Measurements from ENCODE around the gene EML6. TPM values are rescaled to one million over a fixed set of nuclear protein-coding genes. Genes with fewer than 3 reads are reported as not detected.

EML6 gene
- total and polyA plus RNA-seq, 10 of the 15 experiments (the other 5 are each of a cell fraction or from before 2014, with no cell fraction given) = 0.09 to 0.67 (median 0.21) TPM

DNA sequence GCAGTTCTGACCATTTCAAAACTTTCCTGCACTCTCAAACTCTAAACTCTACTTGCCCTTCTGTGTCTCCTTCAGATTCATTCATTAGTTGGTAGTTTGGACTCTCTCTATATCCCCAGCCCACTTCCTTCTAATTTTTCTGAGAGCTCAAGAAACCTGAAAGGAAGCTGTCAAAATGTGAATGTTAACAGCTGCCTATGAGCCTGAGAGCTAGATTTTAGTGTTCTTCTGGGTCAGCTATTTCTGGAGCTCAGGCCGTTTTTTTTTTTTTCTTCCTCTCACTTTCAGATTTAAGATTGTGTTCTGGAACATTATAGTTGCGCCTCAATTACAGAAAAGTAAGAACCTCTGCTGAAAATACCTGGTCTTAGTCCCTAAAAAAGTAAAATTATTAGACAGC lies 253.7 kb downstream of the EML6 start:
- Histone ChIP-seq H3K27me3 (replicated peaks in 1 of 2; ENCODE audit: control insufficient read depth in 2 of 2, insufficient read depth in 2 of 2, low read length in 1 of 2) (no peaks in the 10 kb centered on the region), H3K27ac (ENCODE audit: control insufficient read depth, insufficient read depth) (peak overlapping the region; percentile 74), H3K79me2 (ENCODE audit: control insufficient read depth, insufficient read depth, low read length) (peaks cover 18% of the 10 kb centered on the region), H2AFZ (ENCODE audit: control insufficient read depth, low read depth, low read length) (no peak overlapping the region), H3K4me2 (ENCODE audit: control insufficient read depth, insufficient read depth) (peak overlapping the region; percentile 88), H4K20me1 (ENCODE audit: control insufficient read depth, insufficient read depth) (no peaks in the 10 kb centered on the region), H3K4me3 (peak overlapping the region; percentile 53; the same call in 1 of the 2 replicates), H3K4me1 (ENCODE audit: control insufficient read depth, insufficient read depth, low read length) (peaks cover 26% of the 10 kb centered on the region), H3K9me3 (replicated peaks; ENCODE audit: control insufficient read depth, insufficient read depth, low read length) (no peaks in the 10 kb centered on the region), H3K9ac (ENCODE audit: control insufficient read depth, insufficient read depth, low read length) (no peak overlapping the region), H3K36me3 (ENCODE audit: control insufficient read depth in 2 of 2, insufficient read depth in 2 of 2, low read length in 1 of 2) (peaks cover 0 to 8% of the 10 kb centered on the region in 2 experiments; a peak in 2 of 4 replicates)
- POLR2A ChIA-PET = interaction anchor here (0.7 to 2.5 kb wide), 2 partner anchors 32 to 73 kb away, joined by 3 to 11 read pairs; partner anchors contain the start of gene RTN4
- in situ Hi-C loops (cut with MboI) (no loop called here), intact Hi-C loops (cut with micrococcal nuclease; ENCODE audit: unreplicated experiment) (no loop called here)
- BruUV-seq (replicated peaks) = no TSS peak
- CTCF ChIA-PET = interaction anchor here (0.7 to 1.6 kb wide), 13 partner anchors 26 to 455 kb away, joined by 3 to 7 read pairs (median 3); no protein-coding TSS in a partner anchor
- peak; percentile 80 for FAIRE-seq
- WGBS (ENCODE audit: insufficient coverage, insufficient replicate concordance, low lambda C conversion rate, missing lambda C conversion rate) = 23% methylated on average over 2 of the region's 2 CpGs
- SMC1A ChIA-PET (ENCODE audit: uncharacterized antibody, unreplicated experiment) = interaction anchor here (0.6 to 6.7 kb wide), 20 partner anchors 8 to 183 kb away, joined by 3 to 28 read pairs (median 4); no protein-coding TSS in a partner anchor
- DNase-seq (ENCODE audit: low read depth, low spot score) = peak; percentile 77
- ATAC-seq = peak; percentile 93
- RAD21 ChIA-PET (ENCODE audit: unreplicated experiment) = interaction anchor here (0.7 to 3.6 kb wide), 15 partner anchors 8 to 197 kb away, joined by 3 to 24 read pairs (median 4); no protein-coding TSS in a partner anchor
- TF ChIP-seq TARDBP (IDR thresholded peaks at IDR 0.05; ENCODE audit: borderline replicate concordance) = no peak
- TF ChIP-seq BCL11A (IDR thresholded peaks at IDR 0.05; ENCODE audit: low read depth, low read length) = peak; percentile 19; the same call in 1 of the 2 replicates
- no peak for TF ChIP-seq BACH1 (IDR thresholded peaks at IDR 0.05; ENCODE audit: borderline replicate concordance)
- peak; percentile 65 for TF ChIP-seq NFIC (IDR thresholded peaks at IDR 0.05; ENCODE audit: low read depth, low read length)
- TF ChIP-seq RFX5 (IDR thresholded peaks at IDR 0.05; ENCODE audit: low read depth, low read length) = no peak
- TF ChIP-seq STAT1 (conservative IDR thresholded peaks at IDR 0.05) = no peak
- 0 out of 2 replicates have a peak, but pooled peaks have one; percentile 22 for TF ChIP-seq RUNX3 (IDR thresholded peaks at IDR 0.05; ENCODE audit: low read length)
- no peak for TF ChIP-seq BHLHE40 (IDR thresholded peaks at IDR 0.05; ENCODE audit: borderline replicate concordance in 1 of 2, low read depth in 2 of 2, low read length in 1 of 2)
- TF ChIP-seq TCF12 (IDR thresholded peaks at IDR 0.05; ENCODE audit: low read depth, low read length) = peak; percentile 95
- TF ChIP-seq, protein P1, sequence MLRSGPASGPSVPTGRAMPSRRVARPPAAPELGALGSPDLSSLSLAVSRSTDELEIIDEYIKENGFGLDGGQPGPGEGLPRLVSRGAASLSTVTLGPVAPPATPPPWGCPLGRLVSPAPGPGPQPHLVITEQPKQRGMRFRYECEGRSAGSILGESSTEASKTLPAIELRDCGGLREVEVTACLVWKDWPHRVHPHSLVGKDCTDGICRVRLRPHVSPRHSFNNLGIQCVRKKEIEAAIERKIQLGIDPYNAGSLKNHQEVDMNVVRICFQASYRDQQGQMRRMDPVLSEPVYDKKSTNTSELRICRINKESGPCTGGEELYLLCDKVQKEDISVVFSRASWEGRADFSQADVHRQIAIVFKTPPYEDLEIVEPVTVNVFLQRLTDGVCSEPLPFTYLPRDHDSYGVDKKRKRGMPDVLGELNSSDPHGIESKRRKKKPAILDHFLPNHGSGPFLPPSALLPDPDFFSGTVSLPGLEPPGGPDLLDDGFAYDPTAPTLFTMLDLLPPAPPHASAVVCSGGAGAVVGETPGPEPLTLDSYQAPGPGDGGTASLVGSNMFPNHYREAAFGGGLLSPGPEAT (IDR thresholded peaks at IDR 0.05; ENCODE audit: low read depth) = 0 out of 2 replicates have a peak, but pooled peaks have one; percentile 42
- TF ChIP-seq, protein P2, sequence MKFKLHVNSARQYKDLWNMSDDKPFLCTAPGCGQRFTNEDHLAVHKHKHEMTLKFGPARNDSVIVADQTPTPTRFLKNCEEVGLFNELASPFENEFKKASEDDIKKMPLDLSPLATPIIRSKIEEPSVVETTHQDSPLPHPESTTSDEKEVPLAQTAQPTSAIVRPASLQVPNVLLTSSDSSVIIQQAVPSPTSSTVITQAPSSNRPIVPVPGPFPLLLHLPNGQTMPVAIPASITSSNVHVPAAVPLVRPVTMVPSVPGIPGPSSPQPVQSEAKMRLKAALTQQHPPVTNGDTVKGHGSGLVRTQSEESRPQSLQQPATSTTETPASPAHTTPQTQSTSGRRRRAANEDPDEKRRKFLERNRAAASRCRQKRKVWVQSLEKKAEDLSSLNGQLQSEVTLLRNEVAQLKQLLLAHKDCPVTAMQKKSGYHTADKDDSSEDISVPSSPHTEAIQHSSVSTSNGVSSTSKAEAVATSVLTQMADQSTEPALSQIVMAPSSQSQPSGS (IDR thresholded peaks at IDR 0.05; ENCODE audit: low read length) = peak; percentile 62; the same call in 1 of the 2 replicates
- TF ChIP-seq CHD4 (IDR thresholded peaks at IDR 0.05) = no peak
- peak; percentile 92 for TF ChIP-seq MEF2A (IDR thresholded peaks at IDR 0.05; ENCODE audit: insufficient read depth, low read depth, low read length)
- TF ChIP-seq ZNF384 (IDR thresholded peaks at IDR 0.05; ENCODE audit: borderline replicate concordance, low read depth, low read length) = peak; percentile 93
- TF ChIP-seq, protein P3, sequence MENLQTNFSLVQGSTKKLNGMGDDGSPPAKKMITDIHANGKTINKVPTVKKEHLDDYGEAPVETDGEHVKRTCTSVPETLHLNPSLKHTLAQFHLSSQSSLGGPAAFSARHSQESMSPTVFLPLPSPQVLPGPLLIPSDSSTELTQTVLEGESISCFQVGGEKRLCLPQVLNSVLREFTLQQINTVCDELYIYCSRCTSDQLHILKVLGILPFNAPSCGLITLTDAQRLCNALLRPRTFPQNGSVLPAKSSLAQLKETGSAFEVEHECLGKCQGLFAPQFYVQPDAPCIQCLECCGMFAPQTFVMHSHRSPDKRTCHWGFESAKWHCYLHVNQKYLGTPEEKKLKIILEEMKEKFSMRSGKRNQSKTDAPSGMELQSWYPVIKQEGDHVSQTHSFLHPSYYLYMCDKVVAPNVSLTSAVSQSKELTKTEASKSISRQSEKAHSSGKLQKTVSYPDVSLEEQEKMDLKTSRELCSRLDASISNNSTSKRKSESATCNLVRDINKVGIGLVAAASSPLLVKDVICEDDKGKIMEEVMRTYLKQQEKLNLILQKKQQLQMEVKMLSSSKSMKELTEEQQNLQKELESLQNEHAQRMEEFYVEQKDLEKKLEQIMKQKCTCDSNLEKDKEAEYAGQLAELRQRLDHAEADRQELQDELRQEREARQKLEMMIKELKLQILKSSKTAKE (IDR thresholded peaks at IDR 0.05; ENCODE audit: low read depth, poor library complexity, severe bottlenecking) = no peak
- no peak for TF ChIP-seq CHD2 (IDR thresholded peaks at IDR 0.05; ENCODE audit: borderline replicate concordance, low read depth, low read length)
- TF ChIP-seq, protein P4, sequence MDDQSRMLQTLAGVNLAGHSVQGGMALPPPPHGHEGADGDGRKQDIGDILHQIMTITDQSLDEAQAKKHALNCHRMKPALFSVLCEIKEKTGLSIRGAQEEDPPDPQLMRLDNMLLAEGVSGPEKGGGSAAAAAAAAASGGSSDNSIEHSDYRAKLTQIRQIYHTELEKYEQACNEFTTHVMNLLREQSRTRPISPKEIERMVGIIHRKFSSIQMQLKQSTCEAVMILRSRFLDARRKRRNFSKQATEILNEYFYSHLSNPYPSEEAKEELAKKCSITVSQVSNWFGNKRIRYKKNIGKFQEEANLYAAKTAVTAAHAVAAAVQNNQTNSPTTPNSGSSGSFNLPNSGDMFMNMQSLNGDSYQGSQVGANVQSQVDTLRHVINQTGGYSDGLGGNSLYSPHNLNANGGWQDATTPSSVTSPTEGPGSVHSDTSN (IDR thresholded peaks at IDR 0.05; ENCODE audit: insufficient replicate concordance, low read depth, low read length) = peak; percentile 77
- peak; percentile 60; the same call in 1 of the 2 replicates for TF ChIP-seq JUNB (IDR thresholded peaks at IDR 0.05)

All from GM12878 (cell line).